GM10266 (cell line): Measurements from ENCODE around the gene QRSL1.

ENCODE experiments used
- DNase-seq: peaks from one replicate; pipeline ENCODE4 v3.0.0; 2012; ENCODE audit errors: extremely low spot score
- CTCF ChIP-seq: IDR thresholded peaks from 2 replicates; pipeline ENCODE4 v1.5.1; 2012; ENCODE audit warnings: mild to moderate bottlenecking, low read depth; ENCODE audit not compliant: control insufficient read depth, insufficient read depth; ENCODE audit errors: missing control alignments

Gene QRSL1

GRCh38 chr6:106608080-106608668, 21.2 kb upstream of the QRSL1 start:
- TF ChIP-seq CTCF: peak; percentile 73
- peak; percentile 35 for DNase-seq

- TF ChIP-seq CTCF: peak; percentile 53
- DNase-seq: no peak
Measured at GRCh38 chr6:106609699-106610098, 19.7 kb upstream of the QRSL1 start.

- DNase-seq: no peak
- no peak for TF ChIP-seq CTCF
Measured at GRCh38 chr6:106611030-106611429, 18.3 kb upstream of the QRSL1 start.

GRCh38 chr6:106612671-106613416, 16.5 kb upstream of the QRSL1 start:
- TF ChIP-seq CTCF: no peak
- DNase-seq: no peak

GRCh38 chr6:106613590-106613989, 15.8 kb upstream of the QRSL1 start:
- DNase-seq: no peak
- TF ChIP-seq CTCF: no peak

- no peak for DNase-seq
- no peak for TF ChIP-seq CTCF
Measured at GRCh38 chr6:106614166-106614565, 15.2 kb upstream of the QRSL1 start.

- DNase-seq: no peak
- TF ChIP-seq CTCF: no peak
Measured at GRCh38 chr6:106614592-106615257, 14.7 kb upstream of the QRSL1 start.
